ENCODE data around the gene TMIGD1. TPM values are rescaled to one million over a fixed set of nuclear protein-coding genes. Genes with fewer than 3 reads are reported as not detected.

Gene TMIGD1
- total and polyA plus RNA-seq, 10 of the 15 experiments (the other 5 are each of a cell fraction or from before 2014, with no cell fraction given), result not detected

DNA sequence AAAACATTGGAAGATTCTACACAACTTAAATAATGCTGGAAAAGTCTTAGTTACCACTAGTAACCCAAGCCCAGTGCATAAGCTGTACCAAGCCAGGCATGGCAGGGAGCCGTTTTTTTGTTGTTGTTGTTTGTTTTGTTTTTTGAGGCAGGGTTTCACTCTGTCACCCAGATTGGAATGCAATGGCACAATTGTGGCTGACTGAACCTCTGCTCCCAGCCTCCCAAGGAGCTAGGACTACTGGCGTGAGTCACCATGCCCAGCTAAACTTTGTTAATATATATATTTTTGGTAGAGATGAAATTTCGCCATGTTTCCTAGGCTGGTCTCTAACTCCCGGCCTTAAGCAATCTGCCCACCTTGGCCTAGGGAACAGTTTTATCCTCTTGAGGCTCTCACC lies 564 bp upstream of the TMIGD1 start (continued):
- no peak for TF ChIP-seq ZNF384 (IDR thresholded peaks at IDR 0.05; ENCODE audit: borderline replicate concordance, low read depth, low read length)

DNA sequence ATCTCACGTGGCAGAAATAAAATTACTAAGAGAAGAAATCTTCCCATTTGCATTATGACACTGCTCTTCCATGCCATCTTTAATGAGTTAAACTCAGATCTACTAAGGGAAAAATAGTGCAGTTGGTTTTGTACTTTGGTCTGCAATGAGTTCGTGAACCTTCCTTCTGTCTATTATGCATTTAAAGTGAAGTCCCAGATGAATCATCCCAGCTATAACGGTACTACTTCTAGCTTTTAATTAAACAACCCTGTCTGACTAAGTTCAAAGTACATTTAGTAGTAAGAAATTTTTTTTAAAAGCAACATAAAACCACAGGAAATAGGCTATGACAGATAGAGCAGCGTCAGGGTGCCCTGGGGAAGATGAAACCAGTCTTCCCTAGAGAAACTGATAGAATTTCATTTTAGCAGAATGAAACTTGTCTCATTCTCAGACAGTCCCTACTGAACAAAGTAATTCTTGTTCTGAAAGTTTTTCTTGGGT lies 1.8 kb downstream of the TMIGD1 start:
- in situ Hi-C loops (cut with MboI), result no loop called here
- CTCF ChIA-PET, result interaction anchor here (0.8 to 12.3 kb wide), 5 partner anchors 8 to 225 kb away, joined by 3 to 345 read pairs (median 5); partner anchors contain the start of gene BLMH
- peak; percentile 13 for FAIRE-seq
- TF ChIP-seq MTA2 (IDR thresholded peaks at IDR 0.05; ENCODE audit: low read depth) (peak; percentile 85), EZH2 (IDR thresholded peaks at IDR 0.05; ENCODE audit: borderline replicate concordance, control insufficient read depth, low read depth, low read length) (no peak), BMI1 (IDR thresholded peaks at IDR 0.05; ENCODE audit: borderline replicate concordance) (no peak), DPF2 (IDR thresholded peaks at IDR 0.05) (0 out of 2 replicates have a peak, but pooled peaks have one; percentile 30), RBBP5 (conservative IDR thresholded peaks at IDR 0.05) (no peak), MYB (IDR thresholded peaks at IDR 0.05; ENCODE audit: borderline replicate concordance, low read depth, low read length) (no peak), ZNF24 (IDR thresholded peaks at IDR 0.05) (no peak), FOS (IDR thresholded peaks at IDR 0.05; ENCODE audit: borderline replicate concordance, extremely low read depth, insufficient read length) (no peak), ATF7 (IDR thresholded peaks at IDR 0.05; ENCODE audit: low read depth) (peak; percentile 69), HDGF (IDR thresholded peaks at IDR 0.05) (no peak), ZNF217 (IDR thresholded peaks at IDR 0.05) (peak; percentile 39; the same call in 1 of the 2 replicates), NR2C1 (IDR thresholded peaks at IDR 0.05) (no peak), BCL11A (IDR thresholded peaks at IDR 0.05; ENCODE audit: low read depth, low read length) (peak; percentile 29; the same call in 1 of the 2 replicates), SMARCA5 (IDR thresholded peaks at IDR 0.05) (no peak), STAT3 (IDR thresholded peaks at IDR 0.05; ENCODE audit: low read depth, low read length) (no peak), SMAD1 (IDR thresholded peaks at IDR 0.05; ENCODE audit: low read depth, partially characterized antibody) (no peak), FOXK2 (IDR thresholded peaks at IDR 0.05) (no peak)
- TF ChIP-seq, protein P1, sequence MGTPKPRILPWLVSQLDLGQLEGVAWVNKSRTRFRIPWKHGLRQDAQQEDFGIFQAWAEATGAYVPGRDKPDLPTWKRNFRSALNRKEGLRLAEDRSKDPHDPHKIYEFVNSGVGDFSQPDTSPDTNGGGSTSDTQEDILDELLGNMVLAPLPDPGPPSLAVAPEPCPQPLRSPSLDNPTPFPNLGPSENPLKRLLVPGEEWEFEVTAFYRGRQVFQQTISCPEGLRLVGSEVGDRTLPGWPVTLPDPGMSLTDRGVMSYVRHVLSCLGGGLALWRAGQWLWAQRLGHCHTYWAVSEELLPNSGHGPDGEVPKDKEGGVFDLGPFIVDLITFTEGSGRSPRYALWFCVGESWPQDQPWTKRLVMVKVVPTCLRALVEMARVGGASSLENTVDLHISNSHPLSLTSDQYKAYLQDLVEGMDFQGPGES (IDR thresholded peaks at IDR 0.05), result no peak
- TF ChIP-seq, protein P2, sequence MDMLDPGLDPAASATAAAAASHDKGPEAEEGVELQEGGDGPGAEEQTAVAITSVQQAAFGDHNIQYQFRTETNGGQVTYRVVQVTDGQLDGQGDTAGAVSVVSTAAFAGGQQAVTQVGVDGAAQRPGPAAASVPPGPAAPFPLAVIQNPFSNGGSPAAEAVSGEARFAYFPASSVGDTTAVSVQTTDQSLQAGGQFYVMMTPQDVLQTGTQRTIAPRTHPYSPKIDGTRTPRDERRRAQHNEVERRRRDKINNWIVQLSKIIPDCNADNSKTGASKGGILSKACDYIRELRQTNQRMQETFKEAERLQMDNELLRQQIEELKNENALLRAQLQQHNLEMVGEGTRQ (IDR thresholded peaks at IDR 0.05; ENCODE audit: borderline replicate concordance, low read depth, low read length), result no peak
- TF ChIP-seq, protein P3, sequence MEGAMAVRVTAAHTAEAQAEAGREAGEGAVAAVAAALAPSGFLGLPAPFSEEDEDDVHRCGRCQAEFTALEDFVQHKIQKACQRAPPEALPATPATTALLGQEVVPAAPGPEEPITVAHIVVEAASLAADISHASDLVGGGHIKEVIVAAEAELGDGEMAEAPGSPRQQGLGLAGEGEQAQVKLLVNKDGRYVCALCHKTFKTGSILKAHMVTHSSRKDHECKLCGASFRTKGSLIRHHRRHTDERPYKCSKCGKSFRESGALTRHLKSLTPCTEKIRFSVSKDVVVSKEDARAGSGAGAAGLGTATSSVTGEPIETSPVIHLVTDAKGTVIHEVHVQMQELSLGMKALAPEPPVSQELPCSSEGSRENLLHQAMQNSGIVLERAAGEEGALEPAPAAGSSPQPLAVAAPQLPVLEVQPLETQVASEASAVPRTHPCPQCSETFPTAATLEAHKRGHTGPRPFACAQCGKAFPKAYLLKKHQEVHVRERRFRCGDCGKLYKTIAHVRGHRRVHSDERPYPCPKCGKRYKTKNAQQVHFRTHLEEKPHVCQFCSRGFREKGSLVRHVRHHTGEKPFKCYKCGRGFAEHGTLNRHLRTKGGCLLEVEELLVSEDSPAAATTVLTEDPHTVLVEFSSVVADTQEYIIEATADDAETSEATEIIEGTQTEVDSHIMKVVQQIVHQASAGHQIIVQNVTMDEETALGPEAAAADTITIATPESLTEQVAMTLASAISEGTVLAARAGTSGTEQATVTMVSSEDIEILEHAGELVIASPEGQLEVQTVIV (IDR thresholded peaks at IDR 0.05; ENCODE audit: borderline replicate concordance, partially characterized antibody), result no peak

More for the DNA sequence above, 1.8 kb downstream of the TMIGD1 start:
- H4K20me1 ChIP-seq (ENCODE audit: control insufficient read depth, insufficient read depth), result no peaks in the 10 kb centered on the region
- WGBS (ENCODE audit: insufficient coverage, insufficient replicate concordance, low lambda C conversion rate, missing lambda C conversion rate), result 1% methylated on average over 4 of the region's 4 CpGs
- H3K36me3 ChIP-seq (ENCODE audit: control insufficient read depth in 2 of 2, insufficient read depth in 2 of 2, low read length in 1 of 2), result no peaks in the 10 kb centered on the region
- no peaks in the 10 kb centered on the region for H3K9me3 ChIP-seq (replicated peaks; ENCODE audit: control insufficient read depth, insufficient read depth, low read length)
- DNase-seq (ENCODE audit: low read depth, low spot score) (peak; percentile 72), ATAC-seq (peak; percentile 85)
- ChIA-PET RAD21 (ENCODE audit: unreplicated experiment) (interaction anchor here (0.5 to 3.1 kb wide), 4 partner anchors 120 to 401 kb away, joined by 3 to 14 read pairs (median 4); no protein-coding TSS in a partner anchor), SMC1A (ENCODE audit: uncharacterized antibody, unreplicated experiment) (interaction anchor here (0.9 to 3.0 kb wide), 6 partner anchors 9 to 227 kb away, joined by 3 to 12 read pairs (median 6); partner anchors contain the start of gene BLMH), POLR2A (no interaction called here)
- peak overlapping the region; percentile 24 for H2AFZ ChIP-seq (ENCODE audit: control insufficient read depth, low read depth, low read length)
- H3K4me1 ChIP-seq (ENCODE audit: control insufficient read depth, insufficient read depth, low read length), result peaks cover 12% of the 10 kb centered on the region
- no peaks in the 10 kb centered on the region for H3K27me3 ChIP-seq (replicated peaks in 1 of 2; ENCODE audit: control insufficient read depth in 2 of 2, insufficient read depth in 2 of 2, low read length in 1 of 2)
- H3K9ac ChIP-seq (ENCODE audit: control insufficient read depth, insufficient read depth, low read length), result no peak overlapping the region
- no peaks in the 10 kb centered on the region for H3K79me2 ChIP-seq (ENCODE audit: control insufficient read depth, insufficient read depth, low read length)
- H3K27ac ChIP-seq (ENCODE audit: control insufficient read depth, insufficient read depth), result no peak overlapping the region
- peak overlapping the region; percentile 66 for H3K4me2 ChIP-seq (ENCODE audit: control insufficient read depth, insufficient read depth)
- intact Hi-C loops (cut with micrococcal nuclease; ENCODE audit: unreplicated experiment), result loop anchor here (10.0 kb wide), 1 partner anchor 97 kb away; the partner anchor contains the start of gene SLC6A4
- no TSS peak for BruUV-seq (replicated peaks)
- no peak overlapping the region for H3K4me3 ChIP-seq

Data from GM12878 (cell line).